Measurements from ENCODE around the gene EDARADD.

The EDARADD gene

DNA sequence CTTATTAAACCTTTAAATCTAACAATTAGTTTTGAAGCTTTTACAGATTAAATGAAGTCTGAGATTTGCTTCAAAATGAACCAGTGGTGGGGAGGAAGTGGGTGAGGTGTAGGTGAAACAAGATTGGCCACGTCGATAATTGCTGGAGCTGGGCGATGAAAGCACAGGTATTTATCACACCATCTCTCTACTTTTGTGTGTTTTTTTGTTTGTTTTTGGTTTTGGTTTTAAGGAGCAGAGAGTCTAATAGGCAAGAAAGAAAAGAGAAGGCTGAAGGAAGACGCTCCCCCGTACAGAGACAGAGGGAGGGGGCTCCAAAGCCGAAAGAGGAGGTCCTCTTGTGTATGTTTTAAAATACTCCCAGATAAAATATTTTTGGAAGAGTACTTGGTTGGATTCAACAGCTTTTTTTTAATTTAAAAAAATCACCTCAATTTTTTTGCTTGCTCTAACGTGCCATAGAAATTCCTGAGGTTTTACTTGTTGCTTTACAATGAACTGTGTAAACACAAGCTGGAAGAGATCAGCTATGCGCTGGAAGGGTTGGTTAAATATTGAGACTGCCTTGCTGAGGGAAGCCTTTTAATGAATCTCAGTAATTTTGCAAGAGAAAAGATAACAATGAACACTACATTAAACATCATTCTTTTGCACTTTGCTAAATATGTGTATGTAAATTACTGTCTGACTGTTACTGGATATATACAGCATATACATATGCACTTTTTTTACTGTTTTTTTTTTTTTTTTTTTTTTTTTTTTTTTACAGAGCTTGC is 123.0 kb downstream of the EDARADD start:
- Histone ChIP-seq H3K36me3 (replicated peaks; ENCODE audit: low read depth, low read length) (no peaks in the 10 kb centered on the region), H2AFZ (ENCODE audit: low read depth, low read length) (no peak overlapping the region), H4K20me1 (ENCODE audit: insufficient read depth, low read length) (no peaks in the 10 kb centered on the region), H3K9me3 (ENCODE audit: insufficient read depth, low read length) (no peaks in the 10 kb centered on the region), H3K79me2 (ENCODE audit: low read length) (no peaks in the 10 kb centered on the region), H3K4me3 (ENCODE audit: low read length) (no peak overlapping the region), H3K4me1 (ENCODE audit: low read length) (no peaks in the 10 kb centered on the region), H3K4me2 (ENCODE audit: low read length) (no peak overlapping the region), H3K27me3 (ENCODE audit: low read depth, low read length) (peaks cover 77% of the 10 kb centered on the region), H3K9ac (ENCODE audit: low read length) (no peak overlapping the region), H3K27ac (ENCODE audit: low read length) (no peak overlapping the region)
- TF ChIP-seq CTCF (IDR thresholded peaks at IDR 0.05; ENCODE audit: low read depth, low read length) = no peak
- no peak for TF ChIP-seq EZH2phosphoT487 (IDR thresholded peaks at IDR 0.05; ENCODE audit: low read depth)

GRCh38 chr1:236518322-236518721 is 124.2 kb downstream of the EDARADD start:
- no peaks in the 10 kb centered on the region for H3K36me3 ChIP-seq (replicated peaks; ENCODE audit: low read depth, low read length)
- H3K4me2 ChIP-seq (ENCODE audit: low read length) = no peak overlapping the region
- H3K27ac ChIP-seq (ENCODE audit: low read length) = no peak overlapping the region
- H2AFZ ChIP-seq (ENCODE audit: low read depth, low read length) = no peak overlapping the region
- no peaks in the 10 kb centered on the region for H3K79me2 ChIP-seq (ENCODE audit: low read length)
- H4K20me1 ChIP-seq (ENCODE audit: insufficient read depth, low read length) = no peaks in the 10 kb centered on the region
- H3K4me1 ChIP-seq (ENCODE audit: low read length) = no peaks in the 10 kb centered on the region
- no peak for TF ChIP-seq EZH2phosphoT487 (IDR thresholded peaks at IDR 0.05; ENCODE audit: low read depth)
- no peak for TF ChIP-seq CTCF (IDR thresholded peaks at IDR 0.05; ENCODE audit: low read depth, low read length)
- H3K4me3 ChIP-seq (ENCODE audit: low read length) = no peak overlapping the region
- no peak overlapping the region for H3K9ac ChIP-seq (ENCODE audit: low read length)
- peaks cover 74% of the 10 kb centered on the region for H3K27me3 ChIP-seq (ENCODE audit: low read depth, low read length)
- H3K9me3 ChIP-seq (ENCODE audit: insufficient read depth, low read length) = no peaks in the 10 kb centered on the region

GRCh38 chr1:236520445-236521005 is 126.4 kb downstream of the EDARADD start:
- no peak for TF ChIP-seq EZH2phosphoT487 (IDR thresholded peaks at IDR 0.05; ENCODE audit: low read depth)
- TF ChIP-seq CTCF (IDR thresholded peaks at IDR 0.05; ENCODE audit: low read depth, low read length) = no peak

DNA sequence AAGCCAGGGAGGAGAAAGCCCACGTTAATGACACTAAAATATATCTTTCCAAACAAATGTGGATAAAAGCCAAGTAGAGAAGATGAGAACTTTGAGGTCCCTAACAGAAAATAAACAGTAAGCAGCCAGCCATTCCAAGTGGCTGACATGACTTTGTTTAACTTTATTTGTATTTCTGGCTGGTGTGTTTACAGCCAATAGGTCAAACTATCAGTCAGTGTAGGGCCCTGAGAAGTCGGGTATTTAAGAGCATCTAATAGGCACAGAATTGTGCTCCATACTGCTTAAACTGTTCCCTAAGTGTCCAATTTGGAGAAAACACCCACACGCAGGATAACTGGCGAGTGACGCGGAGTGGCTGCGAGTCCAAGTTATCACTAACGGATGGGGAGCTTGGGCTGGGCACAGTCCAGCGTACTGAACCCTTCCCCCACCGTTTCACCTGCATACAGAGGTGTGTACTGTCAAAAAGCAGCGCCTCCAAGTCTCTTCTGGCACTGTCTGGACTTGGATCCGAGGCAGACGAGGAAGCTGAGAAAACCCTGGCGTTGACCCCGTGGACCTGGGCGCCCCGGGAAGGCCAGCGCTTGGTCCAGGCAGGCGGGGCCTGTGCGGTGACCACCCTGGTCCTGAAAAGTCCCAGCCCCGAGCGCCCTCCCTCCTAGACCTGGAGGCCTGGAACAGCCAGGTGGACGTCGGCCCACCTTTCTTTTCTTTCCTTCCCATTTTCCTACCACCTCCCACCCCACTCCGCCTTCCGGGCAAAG is 129.0 kb downstream of the EDARADD start:
- Histone ChIP-seq H2AFZ (ENCODE audit: low read depth, low read length) (peak overlapping the region; percentile 85; the same call in 1 of the 2 replicates), H3K79me2 (ENCODE audit: low read length) (no peaks in the 10 kb centered on the region), H3K9ac (ENCODE audit: low read length) (peak overlapping the region; percentile 53; the same call in 1 of the 2 replicates), H3K27ac (ENCODE audit: low read length) (no peak overlapping the region), H3K4me1 (ENCODE audit: low read length) (no peaks in the 10 kb centered on the region), H3K9me3 (ENCODE audit: insufficient read depth, low read length) (no peaks in the 10 kb centered on the region), H3K27me3 (ENCODE audit: low read depth, low read length) (peaks cover 58% of the 10 kb centered on the region), H4K20me1 (ENCODE audit: insufficient read depth, low read length) (no peaks in the 10 kb centered on the region), H3K4me2 (ENCODE audit: low read length) (peak overlapping the region; percentile 73), H3K36me3 (replicated peaks; ENCODE audit: low read depth, low read length) (no peaks in the 10 kb centered on the region), H3K4me3 (ENCODE audit: low read length) (peak overlapping the region; percentile 77)
- TF ChIP-seq EZH2phosphoT487 (IDR thresholded peaks at IDR 0.05; ENCODE audit: low read depth) = no peak
- TF ChIP-seq CTCF (IDR thresholded peaks at IDR 0.05; ENCODE audit: low read depth, low read length) = no peak

More at GRCh38 chr1:236520445-236521005, 126.4 kb downstream of the EDARADD start:
- H3K9me3 ChIP-seq (ENCODE audit: insufficient read depth, low read length) = no peaks in the 10 kb centered on the region
- H3K9ac ChIP-seq (ENCODE audit: low read length) = no peak overlapping the region
- H3K36me3 ChIP-seq (replicated peaks; ENCODE audit: low read depth, low read length) = no peaks in the 10 kb centered on the region
- no peak overlapping the region for H2AFZ ChIP-seq (ENCODE audit: low read depth, low read length)
- no peak overlapping the region for H3K27ac ChIP-seq (ENCODE audit: low read length)
- H3K4me2 ChIP-seq (ENCODE audit: low read length) = no peak overlapping the region
- no peak overlapping the region for H3K4me3 ChIP-seq (ENCODE audit: low read length)
- H3K4me1 ChIP-seq (ENCODE audit: low read length) = no peaks in the 10 kb centered on the region
- H3K79me2 ChIP-seq (ENCODE audit: low read length) = no peaks in the 10 kb centered on the region
- peaks cover 68% of the 10 kb centered on the region for H3K27me3 ChIP-seq (ENCODE audit: low read depth, low read length)
- H4K20me1 ChIP-seq (ENCODE audit: insufficient read depth, low read length) = no peaks in the 10 kb centered on the region

Measured in OCI-LY3 (cell line).